ENCODE results near the gene MRPS12. TPM values are rescaled to one million over a fixed set of nuclear protein-coding genes. Genes with fewer than 3 reads are reported as not detected.

MRPS12 gene
- total and polyA plus RNA-seq, 9 of the 15 experiments (the other 6 are each of a cell fraction or from before 2014, with no cell fraction given) = 8.1 to 174 (median 52.0) TPM

DNA sequence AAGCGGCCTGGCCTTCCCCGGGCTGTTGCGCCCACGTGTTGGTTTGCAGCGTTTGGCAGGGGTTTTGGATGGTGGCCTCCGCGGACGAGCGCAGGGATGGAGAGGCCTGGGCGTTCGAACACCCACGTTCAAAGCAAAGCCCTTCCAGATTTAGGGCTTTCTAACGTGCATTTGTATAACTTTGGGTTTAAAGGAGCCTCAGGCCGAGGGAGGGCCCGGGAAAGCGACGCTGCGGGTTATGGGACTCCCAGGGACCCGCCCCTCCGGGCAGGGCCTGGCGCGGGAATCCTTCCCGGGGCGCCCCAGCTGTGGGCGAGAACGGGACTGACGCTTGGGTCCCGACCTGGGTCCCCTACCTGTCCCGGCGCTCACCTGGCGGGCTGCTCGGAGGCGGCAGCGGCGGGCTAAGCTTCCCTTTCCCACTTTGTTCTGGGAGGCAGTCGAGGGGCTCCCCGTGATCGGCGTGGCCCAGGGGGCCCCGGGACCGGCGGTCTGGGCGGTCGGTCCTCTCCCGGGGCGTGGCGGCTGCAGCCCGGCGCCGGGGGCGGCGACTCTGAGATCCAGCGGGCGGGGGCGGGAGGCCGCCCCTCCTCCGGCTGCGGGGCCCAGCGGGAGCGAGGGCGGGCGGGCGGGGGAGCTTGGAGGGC is 44.6 kb downstream of the MRPS12 start, which contains the start of gene FBXO17 (continued):
- no peak for TF ChIP-seq LEF1 (IDR thresholded peaks at IDR 0.05)
- no peak for TF ChIP-seq RUNX1 (IDR thresholded peaks at IDR 0.05; ENCODE audit: low read depth)
- no peak for TF ChIP-seq CBX8 (IDR thresholded peaks at IDR 0.05; ENCODE audit: borderline replicate concordance, extremely low read depth, low read depth, low read length, poor library complexity, severe bottlenecking)
- no peak for TF ChIP-seq CREBBP (IDR thresholded peaks at IDR 0.05; ENCODE audit: low read depth, low read length)
- TF ChIP-seq ZNF3 (CRISPR knock-in tag; IDR thresholded peaks at IDR 0.05) = no peak
- TF ChIP-seq, protein P1, sequence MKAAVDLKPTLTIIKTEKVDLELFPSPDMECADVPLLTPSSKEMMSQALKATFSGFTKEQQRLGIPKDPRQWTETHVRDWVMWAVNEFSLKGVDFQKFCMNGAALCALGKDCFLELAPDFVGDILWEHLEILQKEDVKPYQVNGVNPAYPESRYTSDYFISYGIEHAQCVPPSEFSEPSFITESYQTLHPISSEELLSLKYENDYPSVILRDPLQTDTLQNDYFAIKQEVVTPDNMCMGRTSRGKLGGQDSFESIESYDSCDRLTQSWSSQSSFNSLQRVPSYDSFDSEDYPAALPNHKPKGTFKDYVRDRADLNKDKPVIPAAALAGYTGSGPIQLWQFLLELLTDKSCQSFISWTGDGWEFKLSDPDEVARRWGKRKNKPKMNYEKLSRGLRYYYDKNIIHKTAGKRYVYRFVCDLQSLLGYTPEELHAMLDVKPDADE (conservative IDR thresholded peaks at IDR 0.05; ENCODE audit: control insufficient read depth, low read depth, low read length) = peak; percentile 19; the same call in 1 of the 2 replicates
- TF ChIP-seq RBBP5 (IDR thresholded peaks at IDR 0.05; ENCODE audit: borderline replicate concordance, insufficient read depth, low read length, poor library complexity, severe bottlenecking) = peak; percentile 67
- TF ChIP-seq POLR2A (conservative IDR thresholded peaks at IDR 0.05) = peak; percentile 60
- TF ChIP-seq ETV6 (IDR thresholded peaks at IDR 0.05; ENCODE audit: borderline replicate concordance in 1 of 2, low read depth in 2 of 2, low read length in 1 of 2) = no peak
- TF ChIP-seq ETV6 (CRISPR knock-in tag; IDR thresholded peaks at IDR 0.05; ENCODE audit: borderline replicate concordance) = no peak
- TF ChIP-seq, protein P2, sequence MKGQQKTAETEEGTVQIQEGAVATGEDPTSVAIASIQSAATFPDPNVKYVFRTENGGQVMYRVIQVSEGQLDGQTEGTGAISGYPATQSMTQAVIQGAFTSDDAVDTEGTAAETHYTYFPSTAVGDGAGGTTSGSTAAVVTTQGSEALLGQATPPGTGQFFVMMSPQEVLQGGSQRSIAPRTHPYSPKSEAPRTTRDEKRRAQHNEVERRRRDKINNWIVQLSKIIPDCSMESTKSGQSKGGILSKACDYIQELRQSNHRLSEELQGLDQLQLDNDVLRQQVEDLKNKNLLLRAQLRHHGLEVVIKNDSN (CRISPR knock-in tag; IDR thresholded peaks at IDR 0.05) = peak; percentile 63
- TF ChIP-seq FOS (IDR thresholded peaks at IDR 0.05; ENCODE audit: extremely low read depth, insufficient read length) = no peak
- no peak for TF ChIP-seq PRPF4 (IDR thresholded peaks at IDR 0.05; ENCODE audit: insufficient read depth, low read depth, low read length, poor library complexity, severe bottlenecking)
- no peak for TF ChIP-seq ZNF408 (CRISPR knock-in tag; IDR thresholded peaks at IDR 0.05; ENCODE audit: low read depth)
- TF ChIP-seq, protein P3, sequence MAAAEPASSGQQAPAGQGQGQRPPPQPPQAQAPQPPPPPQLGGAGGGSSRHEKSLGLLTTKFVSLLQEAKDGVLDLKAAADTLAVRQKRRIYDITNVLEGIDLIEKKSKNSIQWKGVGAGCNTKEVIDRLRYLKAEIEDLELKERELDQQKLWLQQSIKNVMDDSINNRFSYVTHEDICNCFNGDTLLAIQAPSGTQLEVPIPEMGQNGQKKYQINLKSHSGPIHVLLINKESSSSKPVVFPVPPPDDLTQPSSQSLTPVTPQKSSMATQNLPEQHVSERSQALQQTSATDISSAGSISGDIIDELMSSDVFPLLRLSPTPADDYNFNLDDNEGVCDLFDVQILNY (CRISPR knock-in tag; IDR thresholded peaks at IDR 0.05) = no peak
- TF ChIP-seq, protein P4, sequence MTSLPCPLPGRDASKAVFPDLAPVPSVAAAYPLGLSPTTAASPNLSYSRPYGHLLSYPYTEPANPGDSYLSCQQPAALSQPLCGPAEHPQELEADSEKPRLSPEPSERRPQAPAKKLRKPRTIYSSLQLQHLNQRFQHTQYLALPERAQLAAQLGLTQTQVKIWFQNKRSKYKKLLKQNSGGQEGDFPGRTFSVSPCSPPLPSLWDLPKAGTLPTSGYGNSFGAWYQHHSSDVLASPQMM (CRISPR knock-in tag; IDR thresholded peaks at IDR 0.05) = no peak
